Natural killer cell treated with Interleukin-12 subunit alpha and Interleukin-12 subunit beta and Interleukin-15 and Interleukin-18, amount 100 ng/mL, for 72 hours (primary cell): ENCODE data around the gene TRIM47. TPM values are rescaled to one million over a fixed set of nuclear protein-coding genes. Genes with fewer than 3 reads are reported as not detected.

Experiments used
- ATAC-seq, 2 donors: fragments of 150-1000 bp; cut with Tn5 transposase in 1 of 2; sonication (Bioruptor Pico), chemical (Tn5 transposase) in 1 of 2; 2 replicates each; pipeline ENCODE4 v1.10.0; 2021
- DNase-seq: peaks from one replicate; pipeline ENCODE4 v3.0.0; 2022; ENCODE audit warnings: low spot score
- H3K27ac Mint-ChIP-seq, 2 donors: 1 replicate in 1 of 2; 2 replicates in 1 of 2; pipeline ENCODE4 v1.8.0; 2022; ENCODE audit warnings: mixed read lengths in 2 of 2, mild to moderate bottlenecking in 1 of 2, moderate library complexity in 1 of 2
- H3K27me3 Mint-ChIP-seq, 2 donors: 1 replicate in 1 of 2; 2 replicates in 1 of 2; pipeline ENCODE4 v1.8.0; 2022; ENCODE audit warnings: mixed read lengths in 2 of 2
- H3K36me3 Mint-ChIP-seq: one replicate; pipeline ENCODE4 v1.8.0; 2022; ENCODE audit warnings: mixed read lengths
- H3K4me1 Mint-ChIP-seq, 2 donors: 1 replicate in 1 of 2; 2 replicates in 1 of 2; pipeline ENCODE4 v1.8.0; 2022; ENCODE audit warnings: low read depth in 2 of 2, mixed read lengths in 2 of 2, mild to moderate bottlenecking in 1 of 2
- H3K4me3 Mint-ChIP-seq: one replicate; pipeline ENCODE4 v1.8.0; 2022; ENCODE audit warnings: mixed read lengths
- H3K9me3 Mint-ChIP-seq: 2 replicates; pipeline ENCODE4 v1.8.0; 2022; ENCODE audit warnings: mixed read lengths
- total RNA-seq, 2 donors: library from RNA; stranded (reverse); gene quantifications; one replicate each; pipeline ENCODE4 v1.2.3, GENCODE V29; 2022

TRIM47 gene
- total RNA-seq, 2 donors from 2014 or later, result 1.6 to 2.1 TPM

DNA sequence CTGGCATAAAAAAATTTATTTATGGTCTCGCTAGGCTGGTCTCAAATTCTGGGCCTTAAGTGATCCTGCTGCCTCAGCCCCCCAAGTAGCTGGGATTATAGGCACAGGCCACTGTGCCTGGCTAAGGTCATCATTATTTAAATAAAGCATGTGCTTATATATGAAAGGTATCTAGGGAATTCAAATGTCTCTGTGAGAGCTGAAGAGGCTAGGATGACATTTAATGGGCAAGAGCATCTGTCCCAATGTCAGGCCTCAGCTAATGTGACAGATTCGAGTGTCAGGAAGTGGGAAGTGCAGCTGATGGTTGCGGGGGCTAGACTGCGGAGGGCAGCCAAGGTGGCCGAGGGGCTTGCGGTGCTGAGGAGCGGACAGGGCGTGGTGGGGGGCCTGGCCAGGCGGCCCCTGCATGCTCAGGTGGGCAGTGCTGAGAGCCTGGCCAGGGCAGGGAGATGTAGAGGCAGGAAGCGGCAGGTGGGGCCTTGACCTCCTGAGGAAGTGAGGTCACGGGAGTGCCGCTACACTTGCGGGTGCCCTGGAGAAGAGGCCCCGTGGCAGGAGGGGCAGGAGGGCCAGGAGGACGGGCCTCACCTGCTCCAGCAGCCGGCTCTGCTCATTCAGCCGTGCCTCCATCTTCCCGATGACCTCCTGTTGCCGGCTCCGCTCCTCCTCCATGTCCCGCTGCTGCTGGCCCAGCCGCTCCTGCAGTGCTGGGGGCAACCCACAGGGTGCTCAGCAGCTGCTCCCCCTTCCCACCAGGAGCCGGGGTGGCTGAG is 38.9 kb upstream of the TRIM47 start:
- no peak overlapping the region for H3K4me3 Mint-ChIP-seq
- H3K4me1 Mint-ChIP-seq, result peaks cover 0 to 2% of the 10 kb centered on the region in 2 donors
- H3K27ac Mint-ChIP-seq, result peak overlapping the region in 1 of 2 donors; percentile 26
- no peak for ATAC-seq
- H3K36me3 Mint-ChIP-seq, result no peaks in the 10 kb centered on the region
- H3K9me3 Mint-ChIP-seq, result no peaks in the 10 kb centered on the region
- H3K27me3 Mint-ChIP-seq, result no peaks in the 10 kb centered on the region
- DNase-seq, result no peak

DNA sequence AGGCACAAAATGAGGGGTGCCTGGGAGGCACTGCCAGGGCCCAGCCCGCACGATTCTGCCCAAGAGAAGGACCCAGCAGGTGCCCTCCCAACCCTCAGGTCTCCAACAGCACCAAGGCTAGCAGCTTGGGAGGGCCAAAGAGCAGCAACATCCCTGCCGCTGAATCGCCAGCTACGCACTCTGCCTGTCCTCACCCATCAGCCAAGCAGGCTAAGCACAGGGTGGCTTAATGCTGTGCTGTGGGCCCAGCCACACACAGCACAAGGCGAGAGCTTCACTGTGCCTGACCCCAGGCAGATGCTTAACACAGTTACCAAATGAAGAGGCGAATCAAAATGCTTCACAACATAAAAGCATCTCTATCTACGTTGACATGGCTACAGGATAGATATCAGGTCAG is 36.9 kb upstream of the TRIM47 start:
- no peak for ATAC-seq
- Mint-ChIP-seq H3K27me3 (no peaks in the 10 kb centered on the region), H3K27ac (no peak overlapping the region), H3K4me3 (no peak overlapping the region), H3K4me1 (peaks cover 0 to 2% of the 10 kb centered on the region in 2 donors), H3K36me3 (no peaks in the 10 kb centered on the region), H3K9me3 (no peaks in the 10 kb centered on the region)
- no peak for DNase-seq

DNA sequence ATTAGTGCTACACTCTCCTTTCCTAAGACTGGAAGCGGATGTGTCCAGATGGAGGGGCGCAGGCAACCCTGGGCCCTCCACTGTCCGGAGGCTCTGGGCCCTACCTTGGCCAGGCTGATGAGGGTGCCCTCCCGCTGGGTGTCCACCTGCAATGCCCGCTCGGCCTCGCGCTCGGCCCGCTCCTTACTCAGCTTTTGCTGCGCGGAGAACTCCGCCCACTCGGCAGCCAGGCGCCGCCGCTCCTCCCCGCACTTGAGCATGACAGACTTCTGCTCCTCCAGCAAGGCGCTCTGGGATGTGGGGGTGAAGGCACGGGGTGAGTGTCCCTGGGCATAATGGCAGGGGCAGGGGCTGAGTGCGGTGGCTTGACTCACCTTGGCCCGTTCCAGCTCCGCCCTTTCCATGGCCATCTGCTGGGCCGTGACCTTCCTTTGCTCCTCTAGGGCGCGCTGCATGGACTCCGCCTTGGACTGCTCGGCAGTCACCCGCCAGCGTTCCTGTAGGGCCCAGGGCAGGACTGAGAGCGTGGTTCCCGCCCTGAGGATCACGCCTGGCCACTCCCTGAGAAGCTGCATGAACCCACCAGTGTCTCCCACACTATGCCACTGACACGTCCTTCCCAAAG is 36.4 kb upstream of the TRIM47 start:
- DNase-seq, result no peak
- Mint-ChIP-seq H3K9me3 (no peaks in the 10 kb centered on the region), H3K27me3 (no peaks in the 10 kb centered on the region), H3K4me3 (no peak overlapping the region), H3K36me3 (no peaks in the 10 kb centered on the region), H3K27ac (no peak overlapping the region), H3K4me1 (peaks cover 0 to 2% of the 10 kb centered on the region in 2 donors)
- ATAC-seq, result no peak

DNA sequence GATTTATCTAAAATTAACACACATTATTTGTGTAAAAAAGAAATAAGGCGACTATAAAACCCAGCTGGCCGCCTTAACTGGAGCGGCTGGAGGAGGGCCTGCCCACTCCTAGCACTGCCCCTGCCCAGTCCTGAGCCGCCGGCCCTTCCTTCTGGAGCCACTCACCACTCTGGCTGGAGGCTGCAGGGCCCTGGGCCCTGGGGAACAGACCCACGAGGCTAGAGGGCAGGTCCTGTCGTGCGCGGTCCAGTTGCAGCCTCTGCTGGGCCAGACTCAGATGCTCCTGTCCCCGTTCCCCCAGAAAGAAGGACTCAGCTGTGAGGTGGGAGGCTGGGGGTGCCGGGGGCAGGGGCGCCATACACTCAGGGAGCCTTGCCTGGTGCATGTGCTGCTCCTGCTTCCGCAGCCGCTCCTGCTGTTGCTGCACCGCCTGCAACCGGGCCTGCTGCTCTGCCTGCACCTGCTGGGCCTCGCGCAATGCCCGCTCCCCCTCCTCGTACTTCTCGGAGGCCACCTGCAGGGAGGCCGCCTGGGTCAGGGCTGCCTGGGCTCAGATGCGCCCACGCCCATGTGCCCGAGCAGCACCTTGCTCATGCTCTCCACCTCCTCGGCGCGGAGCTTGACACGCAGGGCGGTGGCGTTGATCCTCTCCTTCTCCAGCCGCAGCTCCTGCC is 35.3 kb upstream of the TRIM47 start:
- Mint-ChIP-seq H3K4me1 (peaks cover 0 to 2% of the 10 kb centered on the region in 2 donors), H3K27me3 (no peaks in the 10 kb centered on the region), H3K36me3 (no peaks in the 10 kb centered on the region), H3K4me3 (no peak overlapping the region), H3K27ac (no peak overlapping the region), H3K9me3 (no peaks in the 10 kb centered on the region)
- DNase-seq (no peak), ATAC-seq (peak; percentile 14 to 43)

DNA sequence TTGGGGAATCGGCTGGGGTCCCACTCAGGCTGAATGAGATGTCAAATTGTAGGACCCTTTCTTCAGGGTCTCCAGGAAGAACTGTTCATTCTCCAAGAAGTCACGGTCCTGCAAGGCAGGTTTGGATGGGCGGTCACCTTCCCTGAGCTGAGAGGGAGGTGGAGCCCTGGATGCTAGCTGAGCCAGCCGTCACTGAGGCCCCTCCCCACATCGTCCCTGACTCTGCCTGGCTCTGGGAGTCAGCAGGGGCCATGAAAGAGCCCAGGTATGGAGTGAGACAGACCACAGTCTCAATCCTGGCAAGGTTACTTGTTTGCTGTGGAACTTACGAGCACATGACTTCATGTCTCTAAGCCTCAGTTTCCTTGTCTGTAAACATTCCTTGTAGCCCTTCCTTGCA is 32.3 kb upstream of the TRIM47 start:
- no peak overlapping the region for H3K4me3 Mint-ChIP-seq
- H3K27me3 Mint-ChIP-seq, result no peaks in the 10 kb centered on the region
- no peaks in the 10 kb centered on the region for H3K9me3 Mint-ChIP-seq
- DNase-seq (no peak), ATAC-seq (no peak)
- H3K4me1 Mint-ChIP-seq, result peaks cover 0 to 5% of the 10 kb centered on the region in 2 donors
- H3K36me3 Mint-ChIP-seq, result no peaks in the 10 kb centered on the region
- no peak overlapping the region for H3K27ac Mint-ChIP-seq

DNA sequence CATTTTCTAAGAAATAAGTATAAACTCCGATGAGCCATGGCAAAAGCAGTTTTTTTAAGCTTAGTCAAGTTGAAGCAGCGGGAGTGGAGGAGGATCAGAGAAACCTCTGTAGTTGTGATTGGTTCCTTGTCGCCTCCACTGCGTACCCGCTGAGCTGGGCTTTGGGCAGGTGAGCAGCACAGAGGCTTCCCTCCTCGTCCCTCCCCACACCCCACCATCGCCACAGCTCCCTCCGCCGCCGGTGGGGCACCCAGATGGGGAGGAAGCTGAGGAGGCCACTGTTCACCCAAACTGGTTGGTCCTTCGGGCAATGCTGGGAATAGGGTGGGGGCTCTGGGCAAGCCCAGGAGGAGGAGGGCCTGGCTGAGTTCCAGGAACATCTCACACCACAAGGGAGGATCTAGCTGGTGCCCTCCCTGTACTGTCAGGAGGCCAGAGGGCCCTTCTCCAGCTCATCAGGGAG is 31.5 kb upstream of the TRIM47 start:
- Mint-ChIP-seq H3K4me3 (no peak overlapping the region), H3K36me3 (no peaks in the 10 kb centered on the region), H3K4me1 (peaks cover 0 to 8% of the 10 kb centered on the region in 2 donors), H3K27me3 (no peaks in the 10 kb centered on the region), H3K9me3 (no peaks in the 10 kb centered on the region), H3K27ac (no peak overlapping the region)
- no peak for DNase-seq
- ATAC-seq, result no peak

DNA sequence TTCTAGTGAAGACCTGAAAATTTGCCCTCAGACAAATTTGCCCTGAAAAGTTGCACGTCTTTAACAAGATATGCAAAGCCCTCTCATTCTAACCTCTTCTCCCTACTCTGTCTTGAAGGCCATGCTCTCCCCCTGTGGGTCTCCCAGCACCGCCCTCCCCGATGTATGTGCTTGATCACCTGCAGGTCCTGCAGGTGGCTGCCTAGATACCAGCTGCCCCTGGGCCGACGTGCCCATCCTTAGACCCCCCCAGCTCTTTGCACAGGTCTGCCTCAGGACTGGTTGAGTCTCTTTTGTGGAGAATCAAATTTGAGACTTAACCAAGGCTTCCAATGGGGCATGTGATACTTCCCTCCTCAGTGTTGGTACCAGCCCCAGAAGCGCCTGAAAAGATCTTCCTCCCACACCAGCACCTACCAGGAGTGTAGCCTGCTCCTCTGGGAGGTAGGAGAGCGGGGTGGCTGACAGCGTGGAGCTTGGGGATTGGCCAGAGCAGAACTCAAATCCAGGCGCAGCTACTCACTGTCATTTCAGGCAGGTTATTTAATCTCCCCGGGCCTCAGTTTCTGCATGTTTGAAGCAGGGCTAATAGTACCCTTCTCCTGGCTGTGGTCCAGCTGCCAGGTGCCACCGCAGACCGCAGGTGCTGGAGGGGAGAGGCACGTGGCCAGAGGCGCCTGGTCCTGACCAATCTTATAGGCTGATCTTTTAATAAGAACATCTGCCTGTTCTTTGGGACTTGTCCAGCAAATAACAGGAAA is 30.9 kb upstream of the TRIM47 start:
- peak overlapping the region in 1 of 2 donors; percentile 29 for H3K27ac Mint-ChIP-seq
- peaks cover 0 to 8% of the 10 kb centered on the region in 2 donors for H3K4me1 Mint-ChIP-seq
- no peaks in the 10 kb centered on the region for H3K27me3 Mint-ChIP-seq
- DNase-seq, result no peak
- no peak overlapping the region for H3K4me3 Mint-ChIP-seq
- no peaks in the 10 kb centered on the region for H3K36me3 Mint-ChIP-seq
- no peak for ATAC-seq
- no peaks in the 10 kb centered on the region for H3K9me3 Mint-ChIP-seq

DNA sequence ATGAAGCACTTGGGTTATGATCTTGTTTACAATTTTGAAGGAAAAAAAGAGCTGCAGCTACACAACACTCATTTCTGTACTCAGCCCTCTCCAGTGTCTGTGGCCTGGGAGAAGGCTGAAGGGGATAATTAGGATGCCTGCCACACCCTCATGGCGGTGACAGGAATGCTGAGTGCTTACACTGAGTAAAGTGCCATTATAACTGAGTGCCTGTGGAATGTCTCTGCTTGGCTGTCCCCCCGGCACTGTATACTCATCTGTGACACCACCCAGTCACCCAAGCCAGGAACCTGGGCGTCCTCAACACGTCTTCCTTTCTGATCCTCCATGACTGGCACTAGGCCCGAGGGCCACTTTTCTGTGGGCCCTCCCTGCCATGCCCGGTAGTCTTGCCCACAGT is 29.8 kb upstream of the TRIM47 start:
- no peak for ATAC-seq
- no peaks in the 10 kb centered on the region for H3K9me3 Mint-ChIP-seq
- no peak overlapping the region for H3K27ac Mint-ChIP-seq
- no peak for DNase-seq
- H3K36me3 Mint-ChIP-seq, result no peaks in the 10 kb centered on the region
- H3K27me3 Mint-ChIP-seq, result no peaks in the 10 kb centered on the region
- H3K4me1 Mint-ChIP-seq, result peaks cover 0 to 11% of the 10 kb centered on the region in 2 donors
- no peak overlapping the region for H3K4me3 Mint-ChIP-seq

DNA sequence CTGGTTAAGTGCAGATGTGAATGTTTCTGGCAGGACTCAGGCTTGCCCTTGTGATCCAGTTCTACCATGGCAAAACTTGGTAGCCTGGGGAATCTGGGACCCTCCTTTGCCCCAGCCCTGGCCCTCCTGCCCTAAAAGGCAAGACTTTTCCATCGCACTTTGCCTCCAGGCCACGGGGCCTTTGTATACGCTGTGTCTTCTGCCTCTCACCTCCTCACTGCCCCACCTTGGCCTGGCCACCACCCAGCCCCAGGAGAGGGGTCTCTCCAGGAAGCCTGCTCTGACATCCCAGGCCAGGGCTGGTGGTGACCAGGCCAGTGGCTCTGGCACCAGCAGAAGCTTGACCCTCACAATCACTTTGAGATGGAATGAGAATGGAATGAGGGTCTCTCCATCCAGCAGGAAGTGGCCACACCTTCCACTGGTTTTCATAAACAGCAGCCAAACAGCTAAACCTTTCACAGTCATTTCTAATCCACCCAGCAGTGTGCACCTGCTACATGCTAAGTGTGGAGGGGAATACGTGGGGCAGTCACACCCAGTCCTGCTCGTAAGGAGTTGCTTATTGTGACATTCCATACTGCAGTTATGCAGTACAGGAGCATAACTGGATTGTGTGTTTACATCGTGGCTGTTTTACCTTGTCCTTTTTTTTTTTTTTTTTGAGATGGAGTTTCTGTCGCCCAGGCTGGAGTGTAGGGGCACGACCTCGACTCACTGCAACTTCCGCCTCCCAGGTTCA is 27.9 kb upstream of the TRIM47 start:
- no peak for ATAC-seq
- Mint-ChIP-seq H3K36me3 (no peaks in the 10 kb centered on the region), H3K27ac (peak overlapping the region; percentile 66 to 77), H3K9me3 (no peaks in the 10 kb centered on the region), H3K4me1 (peaks cover 0 to 11% of the 10 kb centered on the region in 2 donors), H3K27me3 (no peaks in the 10 kb centered on the region), H3K4me3 (peak overlapping the region; percentile 47)
- DNase-seq, result no peak

DNA sequence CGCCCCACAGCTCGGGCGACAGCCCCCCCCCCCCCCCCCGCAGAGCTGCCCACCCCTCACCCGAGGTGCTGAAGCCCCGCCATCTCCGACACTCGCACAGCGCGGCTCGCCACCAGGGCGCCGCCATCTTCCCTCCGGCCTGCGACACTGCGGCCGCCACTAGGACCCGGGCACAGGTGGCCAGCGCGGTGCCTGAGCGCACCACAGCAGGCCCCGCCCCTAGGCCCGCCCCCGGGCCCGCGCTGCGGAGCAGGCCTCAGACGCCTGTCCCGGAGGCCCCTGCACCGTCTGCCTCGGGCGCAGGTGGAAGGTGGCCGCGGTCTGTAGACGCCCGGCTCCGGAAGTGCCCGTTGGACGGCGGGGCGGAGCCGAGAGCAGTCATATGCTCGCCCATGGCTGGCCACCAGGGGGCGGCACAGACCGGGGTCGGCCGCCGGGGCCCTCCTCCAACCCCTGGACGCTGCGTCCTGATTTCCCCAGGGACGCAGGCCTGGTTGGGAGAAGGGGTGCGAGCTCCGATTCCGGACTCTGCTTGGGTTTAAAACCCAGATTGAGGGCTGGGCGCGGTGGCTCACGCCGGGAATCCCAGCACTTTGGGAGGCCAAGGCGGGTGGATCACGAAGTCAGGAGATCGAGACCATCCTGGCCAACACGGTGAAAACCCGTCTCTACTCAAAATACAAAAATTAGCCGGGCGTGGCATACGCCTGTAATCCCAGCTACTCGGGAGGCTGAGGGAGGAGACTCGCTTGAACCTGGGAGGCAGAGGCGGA is 26.6 kb upstream of the TRIM47 start, which contains the start of gene MRPL38:
TSS of gene MRPL38 (minus strand) at position 136 of the 773 bp plus-strand sequence. CDS start at position 127, 9 bp downstream.
- Mint-ChIP-seq H3K9me3 (no peaks in the 10 kb centered on the region), H3K36me3 (no peaks in the 10 kb centered on the region), H3K4me1 (peaks cover 0 to 11% of the 10 kb centered on the region in 2 donors), H3K27me3 (no peaks in the 10 kb centered on the region), H3K27ac (peak within 1 kb of the TSS; percentile 80 to 90), H3K4me3 (peak within 1 kb of the TSS; percentile 98)
- DNase-seq (peak; percentile 98), ATAC-seq (peak; percentile 100)

DNA sequence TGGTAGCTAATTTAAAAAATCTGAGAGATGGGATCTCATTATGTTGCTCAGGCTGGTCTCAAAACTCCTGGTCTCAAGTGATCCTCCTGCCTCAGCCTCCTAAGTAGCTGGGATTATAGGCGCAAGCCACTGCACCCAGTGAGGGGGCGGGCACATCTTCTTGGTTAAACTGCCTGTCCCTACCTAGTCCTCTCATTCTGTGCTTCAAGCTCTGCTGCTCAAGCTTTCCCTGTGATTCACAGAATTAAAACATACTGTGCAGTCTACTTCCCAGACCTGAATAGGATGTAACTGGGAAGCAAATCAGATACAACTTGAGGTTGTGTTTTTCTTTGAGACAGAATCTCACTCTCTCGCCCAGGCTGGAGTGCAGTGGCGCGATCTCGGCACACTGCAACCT is 24.0 kb upstream of the TRIM47 start:
- Mint-ChIP-seq H3K4me3 (no peak overlapping the region), H3K36me3 (no peaks in the 10 kb centered on the region), H3K27ac (no peak overlapping the region), H3K27me3 (no peaks in the 10 kb centered on the region), H3K9me3 (no peaks in the 10 kb centered on the region), H3K4me1 (peaks cover 3 to 14% of the 10 kb centered on the region in 2 donors)
- ATAC-seq (no peak), DNase-seq (no peak)

DNA sequence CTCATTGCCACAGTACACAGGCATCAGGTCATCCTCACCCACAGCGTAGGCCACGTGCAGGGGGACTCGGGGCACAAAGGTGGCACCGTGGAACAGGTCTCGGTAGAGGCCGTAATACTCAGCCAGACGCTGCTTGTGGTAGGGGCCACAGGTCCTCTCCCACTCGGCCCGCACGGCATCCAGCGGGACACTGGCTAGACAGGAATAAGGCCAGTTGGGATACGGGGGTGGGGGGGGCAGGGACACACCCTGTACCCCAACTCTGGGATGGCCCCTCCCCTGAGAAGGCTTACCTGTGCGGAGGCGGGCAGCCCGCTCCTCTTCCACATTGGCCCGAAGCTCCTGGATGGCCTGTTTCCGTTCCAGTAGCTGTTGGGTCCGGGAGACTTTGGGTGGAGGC is 23.3 kb upstream of the TRIM47 start:
- DNase-seq (no peak), ATAC-seq (no peak)
- H3K4me3 Mint-ChIP-seq, result no peak overlapping the region
- H3K36me3 Mint-ChIP-seq, result no peaks in the 10 kb centered on the region
- H3K27me3 Mint-ChIP-seq, result no peaks in the 10 kb centered on the region
- no peak overlapping the region for H3K27ac Mint-ChIP-seq
- H3K9me3 Mint-ChIP-seq, result no peaks in the 10 kb centered on the region
- H3K4me1 Mint-ChIP-seq, result peaks cover 5 to 16% of the 10 kb centered on the region in 2 donors
